Mesothelial cell of epicardium (in vitro differentiated cells): ENCODE data around the gene TMEM201. TPM values are rescaled to one million over a fixed set of nuclear protein-coding genes. Genes with fewer than 3 reads are reported as not detected.

Source experiments
- DNase-seq, 2 experiments: peaks; one replicate each; pipeline ENCODE4 v3.0.0; 2021; ENCODE audit warnings: low spot score in 2 of 2; ENCODE audit not compliant: unreplicated experiment in 2 of 2
- H3K27ac Mint-ChIP-seq: 2 replicates; pipeline ENCODE4 v1.8.0; 2021; ENCODE audit warnings: mixed read lengths
- H3K27me3 Mint-ChIP-seq: 2 replicates; pipeline ENCODE4 v1.8.0; 2021; ENCODE audit warnings: low read depth, mixed read lengths
- H3K36me3 Mint-ChIP-seq: 2 replicates; pipeline ENCODE4 v1.8.0; 2021; ENCODE audit warnings: mixed read lengths
- H3K4me1 Mint-ChIP-seq: 2 replicates; pipeline ENCODE4 v1.8.0; 2021; ENCODE audit warnings: mixed read lengths
- H3K4me3 Mint-ChIP-seq: 2 replicates; pipeline ENCODE4 v1.8.0; 2021; ENCODE audit warnings: mild to moderate bottlenecking, moderate library complexity, mixed read lengths
- H3K9me3 Mint-ChIP-seq: 2 replicates; pipeline ENCODE4 v1.8.0; 2021; ENCODE audit warnings: mixed read lengths
- CTCF ChIP-seq: fragments of 200-600 bp; sonication (generic); IDR thresholded peaks from one replicate; pipeline ENCODE4 v1.5.0; 2021; ENCODE audit warnings: antibody characterized with exemption; ENCODE audit not compliant: unreplicated experiment
- total RNA-seq: library from RNA; stranded (reverse); gene quantifications from 3 replicates; pipeline ENCODE4 v1.2.1, GENCODE V29; 2021

TMEM201 gene
- total RNA-seq, 1 donor from 2014 or later, result 31.8 TPM

GRCh38 chr1:9612871-9613624, 24.3 kb downstream of the TMEM201 start:
- H3K27ac Mint-ChIP-seq, result no peak overlapping the region
- H3K36me3 Mint-ChIP-seq, result peaks cover 2% of the 10 kb centered on the region
- no peak overlapping the region for H3K4me3 Mint-ChIP-seq
- no peak for DNase-seq
- H3K9me3 Mint-ChIP-seq, result no peaks in the 10 kb centered on the region
- H3K4me1 Mint-ChIP-seq, result no peaks in the 10 kb centered on the region
- no peaks in the 10 kb centered on the region for H3K27me3 Mint-ChIP-seq
- TF ChIP-seq CTCF, result no peak

GRCh38 chr1:9613625-9614299, 25.1 kb downstream of the TMEM201 start:
- no peak overlapping the region for H3K4me3 Mint-ChIP-seq
- no peak for TF ChIP-seq CTCF
- H3K4me1 Mint-ChIP-seq, result no peaks in the 10 kb centered on the region
- DNase-seq, result no peak
- no peak overlapping the region for H3K27ac Mint-ChIP-seq
- H3K36me3 Mint-ChIP-seq, result peaks cover 2% of the 10 kb centered on the region
- no peaks in the 10 kb centered on the region for H3K9me3 Mint-ChIP-seq
- peaks cover under 1% of the 10 kb centered on the region for H3K27me3 Mint-ChIP-seq

- DNase-seq, result no peak
- TF ChIP-seq CTCF, result no peak
- Mint-ChIP-seq H3K4me3 (no peak overlapping the region), H3K27ac (no peak overlapping the region), H3K9me3 (no peaks in the 10 kb centered on the region), H3K4me1 (no peaks in the 10 kb centered on the region), H3K27me3 (peaks cover 5% of the 10 kb centered on the region), H3K36me3 (peaks cover 2% of the 10 kb centered on the region)
Measured at GRCh38 chr1:9615316-9616063, 26.8 kb downstream of the TMEM201 start.

GRCh38 chr1:9618909-9619679, 30.4 kb downstream of the TMEM201 start:
- no peak for TF ChIP-seq CTCF
- Mint-ChIP-seq H3K4me1 (no peaks in the 10 kb centered on the region), H3K36me3 (no peaks in the 10 kb centered on the region), H3K4me3 (no peak overlapping the region), H3K27ac (no peak overlapping the region), H3K9me3 (no peaks in the 10 kb centered on the region), H3K27me3 (peaks cover 8% of the 10 kb centered on the region)
- no peak for DNase-seq

- TF ChIP-seq CTCF, result no peak
- no peaks in the 10 kb centered on the region for H3K4me1 Mint-ChIP-seq
Measured at GRCh38 chr1:9621032-9621431, 32.3 kb downstream of the TMEM201 start.

More at GRCh38 chr1:9621032-9621431, 32.3 kb downstream of the TMEM201 start:
- DNase-seq, result no peak
- Mint-ChIP-seq H3K27ac (no peak overlapping the region), H3K4me3 (no peak overlapping the region), H3K9me3 (no peaks in the 10 kb centered on the region), H3K36me3 (no peaks in the 10 kb centered on the region), H3K27me3 (peaks cover 17% of the 10 kb centered on the region)
